Left lung (tissue), 10 donors: ENCODE results near the gene ZBTB40. TPM values are rescaled to one million over a fixed set of nuclear protein-coding genes. Genes with fewer than 3 reads are reported as not detected.

Experiments
- ATAC-seq: fragments of 200-7000 bp; cut with Tn5 transposase; one replicate; pipeline ENCODE4 v1.9.1; 2020; ENCODE audit warnings: moderate library complexity
- DNase-seq, 4 donors: peaks; one replicate each; pipeline ENCODE4 v3.0.0-alpha.2; 2013 to 2020
- H3K27ac ChIP-seq, 2 donors: fragments of 200-600 bp; sonication (generic) in 1 of 2; one replicate each; pipeline versions ENCODE4 v1.5.0 to v1.8.0; 2020 to 2021
- H3K27me3 ChIP-seq, 2 donors: fragments of 200-600 bp; sonication (generic) in 1 of 2; one replicate each; pipeline versions ENCODE4 v1.5.0 to v1.8.0; 2020 to 2021
- H3K36me3 ChIP-seq, 2 donors: fragments of 200-600 bp; sonication (generic) in 1 of 2; one replicate each; pipeline versions ENCODE4 v1.5.0 to v1.8.0; 2020 to 2021
- H3K4me1 ChIP-seq, 2 donors: fragments of 200-600 bp; one replicate each; pipeline ENCODE4 v1.8.0; 2021
- H3K4me3 ChIP-seq, 2 donors: fragments of 200-600 bp; sonication (generic) in 1 of 2; one replicate each; pipeline versions ENCODE4 v1.5.0 to v1.8.0; 2020 to 2021; ENCODE audit warnings: mild to moderate bottlenecking in 1 of 2
- H3K9me3 ChIP-seq, 2 donors: fragments of 200-600 bp; sonication (generic) in 1 of 2; one replicate each; pipeline versions ENCODE4 v1.5.0 to v1.8.0; 2020 to 2021
- intact Hi-C, 2 donors: fragments of 100-400 bp; cut with DNase I; formaldehyde crosslinking; loops; one replicate each; pipeline versions ENCODE4 v1.11.2 to v1.14.2; 2022
- polyA plus RNA-seq, 6 donors: library from polyadenylated mRNA; unstranded; fragments of 120-200 nt; gene quantifications; one replicate each; pipeline ENCODE4 v1.2.1, GENCODE V29; 2013; ENCODE audit not compliant: insufficient read length in 6 of 6
- total RNA-seq, 2 donors: library from RNA; stranded (reverse); fragmentation: NEBNext Ultra II Directional; extraction: Animal tissue kit (Norgen Biotek cat#: 25700); gene quantifications; one replicate each; pipeline ENCODE4 v1.2.1, GENCODE V29; 2021
- TF ChIP-seq, protein P1 (sequence below), 2 donors: fragments of 200-600 bp; sonication (generic) in 1 of 2; IDR thresholded peaks; one replicate each; pipeline versions ENCODE4 v1.5.0 to v1.8.0; 2021; ENCODE audit warnings: antibody characterized with exemption in 2 of 2
- donor health status: DM: no; HTN: yes; CAD: no.
- donor health status: DM: no; HTN: no; CAD: no.

The ZBTB40 gene
- total and polyA plus RNA-seq, 8 donors, result 16.0 to 24.8 (median 21.0) TPM

- H3K4me1 ChIP-seq, result peaks cover 0 to 46% of the 10 kb centered on the region in 2 donors
- H3K9me3 ChIP-seq, result peaks cover 0 to 4% of the 10 kb centered on the region in 2 donors
- TF ChIP-seq, protein P1, sequence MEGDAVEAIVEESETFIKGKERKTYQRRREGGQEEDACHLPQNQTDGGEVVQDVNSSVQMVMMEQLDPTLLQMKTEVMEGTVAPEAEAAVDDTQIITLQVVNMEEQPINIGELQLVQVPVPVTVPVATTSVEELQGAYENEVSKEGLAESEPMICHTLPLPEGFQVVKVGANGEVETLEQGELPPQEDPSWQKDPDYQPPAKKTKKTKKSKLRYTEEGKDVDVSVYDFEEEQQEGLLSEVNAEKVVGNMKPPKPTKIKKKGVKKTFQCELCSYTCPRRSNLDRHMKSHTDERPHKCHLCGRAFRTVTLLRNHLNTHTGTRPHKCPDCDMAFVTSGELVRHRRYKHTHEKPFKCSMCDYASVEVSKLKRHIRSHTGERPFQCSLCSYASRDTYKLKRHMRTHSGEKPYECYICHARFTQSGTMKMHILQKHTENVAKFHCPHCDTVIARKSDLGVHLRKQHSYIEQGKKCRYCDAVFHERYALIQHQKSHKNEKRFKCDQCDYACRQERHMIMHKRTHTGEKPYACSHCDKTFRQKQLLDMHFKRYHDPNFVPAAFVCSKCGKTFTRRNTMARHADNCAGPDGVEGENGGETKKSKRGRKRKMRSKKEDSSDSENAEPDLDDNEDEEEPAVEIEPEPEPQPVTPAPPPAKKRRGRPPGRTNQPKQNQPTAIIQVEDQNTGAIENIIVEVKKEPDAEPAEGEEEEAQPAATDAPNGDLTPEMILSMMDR (IDR thresholded peaks at IDR 0.05), result no peak
- peaks cover 0 to 41% of the 10 kb centered on the region in 2 donors for H3K36me3 ChIP-seq
- H3K27me3 ChIP-seq, result no peaks in the 10 kb centered on the region
- no peak overlapping the region for H3K27ac ChIP-seq
- no peak overlapping the region for H3K4me3 ChIP-seq
- ATAC-seq (no peak), DNase-seq (no peak)
- intact Hi-C loops, result no loop called here
Observed at GRCh38 chr1:22489278-22489677, 37.6 kb downstream of the ZBTB40 start.

DNA sequence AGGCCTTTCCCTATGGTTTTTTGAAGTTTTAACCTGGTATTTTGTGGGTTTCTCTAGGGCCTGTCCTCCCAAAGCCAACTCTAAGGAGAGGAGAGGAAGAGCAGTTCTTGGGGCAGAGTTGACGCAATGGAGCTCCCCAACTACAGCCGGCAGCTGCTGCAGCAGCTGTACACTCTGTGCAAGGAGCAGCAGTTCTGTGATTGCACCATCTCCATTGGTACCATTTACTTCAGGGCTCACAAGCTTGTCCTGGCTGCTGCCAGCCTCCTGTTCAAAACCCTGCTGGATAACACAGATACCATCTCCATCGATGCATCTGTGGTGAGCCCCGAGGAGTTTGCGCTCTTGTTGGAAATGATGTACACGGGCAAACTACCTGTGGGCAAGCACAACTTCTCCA, 38.2 kb downstream of the ZBTB40 start:
- Histone ChIP-seq H3K9me3 (no peaks in the 10 kb centered on the region), H3K4me1 (peaks cover 0 to 50% of the 10 kb centered on the region in 2 donors), H3K27ac (no peak overlapping the region), H3K27me3 (no peaks in the 10 kb centered on the region), H3K36me3 (peaks cover 0 to 41% of the 10 kb centered on the region in 2 donors), H3K4me3 (no peak overlapping the region)
- no peak for DNase-seq
- intact Hi-C loops, result no loop called here
- TF ChIP-seq, protein P1 (IDR thresholded peaks at IDR 0.05), result no peak
- ATAC-seq, result no peak

GRCh38 chr1:22490309-22490708, 38.7 kb downstream of the ZBTB40 start:
- no peaks in the 10 kb centered on the region for H3K27me3 ChIP-seq
- H3K4me3 ChIP-seq, result no peak overlapping the region
- intact Hi-C loops, result no loop called here
- ATAC-seq (no peak), DNase-seq (no peak)
- TF ChIP-seq, protein P1 (IDR thresholded peaks at IDR 0.05), result no peak
- H3K36me3 ChIP-seq, result peaks cover 0 to 41% of the 10 kb centered on the region in 2 donors
- H3K9me3 ChIP-seq, result no peaks in the 10 kb centered on the region
- peaks cover 0 to 50% of the 10 kb centered on the region in 2 donors for H3K4me1 ChIP-seq
- no peak overlapping the region for H3K27ac ChIP-seq

DNA sequence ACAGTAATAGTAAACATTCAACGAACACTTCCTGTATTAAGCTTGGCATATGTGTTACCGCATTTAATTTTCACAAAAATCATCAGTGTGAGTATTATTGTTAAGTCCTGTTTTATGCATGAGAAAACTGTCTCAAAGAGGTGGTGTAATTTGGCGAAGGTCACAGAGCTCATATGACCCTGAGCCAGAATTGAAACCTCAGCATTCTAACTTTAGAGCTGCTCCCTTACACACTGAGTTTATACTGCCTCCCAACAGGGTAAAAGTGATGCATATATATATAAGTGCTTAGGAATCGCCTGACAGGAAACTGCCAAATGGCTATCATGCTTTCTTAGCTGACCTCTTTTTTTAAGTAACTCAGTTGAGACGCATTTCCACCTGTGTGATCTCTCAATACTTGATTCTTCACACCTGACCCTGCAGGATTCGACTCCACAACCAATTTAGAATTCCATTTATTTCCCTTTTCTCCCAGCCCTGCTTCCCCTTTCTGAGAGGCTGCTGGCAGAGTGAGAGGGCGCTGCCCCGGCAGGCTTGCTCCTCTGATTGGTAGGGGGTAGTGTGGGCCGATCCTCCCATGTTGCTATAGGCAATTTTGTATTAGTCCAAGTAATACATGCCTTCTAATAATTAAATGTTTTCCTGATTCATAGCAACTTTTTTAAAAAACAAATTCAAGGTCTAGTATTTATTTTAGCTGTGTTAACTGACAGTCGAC, 40.5 kb downstream of the ZBTB40 start:
- H3K4me1 ChIP-seq, result peaks cover 0 to 35% of the 10 kb centered on the region in 2 donors
- H3K27me3 ChIP-seq, result no peaks in the 10 kb centered on the region
- intact Hi-C loops, result no loop called here
- TF ChIP-seq, protein P1 (IDR thresholded peaks at IDR 0.05), result no peak
- no peaks in the 10 kb centered on the region for H3K9me3 ChIP-seq
- peaks cover 0 to 41% of the 10 kb centered on the region in 2 donors for H3K36me3 ChIP-seq
- no peak overlapping the region for H3K4me3 ChIP-seq
- ATAC-seq (no peak), DNase-seq (no peak)
- no peak overlapping the region for H3K27ac ChIP-seq

DNA sequence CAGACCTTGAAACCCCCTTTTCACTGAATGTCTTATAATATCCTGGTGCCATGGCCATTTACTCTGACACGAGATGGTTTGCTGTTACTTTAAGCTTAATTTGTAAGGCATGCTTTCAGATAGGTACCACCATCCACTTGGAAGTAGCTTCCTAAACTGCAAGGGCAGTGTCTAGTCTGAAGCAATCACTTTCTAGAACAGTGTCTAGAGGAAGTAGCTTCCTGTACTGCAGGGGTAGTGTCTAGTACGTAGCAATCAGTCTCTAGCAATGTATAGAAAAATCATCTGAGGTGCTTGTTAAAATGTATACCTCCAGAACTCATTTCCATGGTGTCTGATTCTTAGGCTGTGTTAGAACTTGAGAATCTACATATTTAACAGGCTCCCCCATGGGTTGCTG, 42.5 kb downstream of the ZBTB40 start:
- H3K4me3 ChIP-seq, result no peak overlapping the region
- peaks cover 0 to 28% of the 10 kb centered on the region in 2 donors for H3K4me1 ChIP-seq
- no peaks in the 10 kb centered on the region for H3K9me3 ChIP-seq
- no peaks in the 10 kb centered on the region for H3K27me3 ChIP-seq
- peak overlapping the region in 1 of 2 donors; percentile 69 for H3K27ac ChIP-seq
- TF ChIP-seq, protein P1 (IDR thresholded peaks at IDR 0.05), result no peak
- no peak for DNase-seq
- H3K36me3 ChIP-seq, result peaks cover 0 to 41% of the 10 kb centered on the region in 2 donors
- intact Hi-C loops, result no loop called here
- peak; percentile 58 for ATAC-seq
